WTC11 (cell line): Measurements from ENCODE around the gene SNAP29. TPM values are rescaled to one million over a fixed set of nuclear protein-coding genes. Genes with fewer than 3 reads are reported as not detected.
A peak's percentile ranks its signal among the peaks of the same experiment; 100 is the strongest.

Source experiments
- ATAC-seq: fragments of 200-7000 bp; cut with Tn5 transposase; 2 replicates; pipeline ENCODE4 v1.10.0; 2021; ENCODE audit warnings: mild to moderate bottlenecking, moderate library complexity
- CTCF ChIA-PET: fragments of 300-600 bp; sonication (Branson Sonifier 250); formaldehyde crosslinking; loops from one replicate; lab custom pipeline; 2021; ENCODE audit warnings: antibody characterized with exemption; lab: Charles Lee
- POLR2A ChIA-PET: fragments of 350-600 bp; sonication (Branson Sonifier 250); formaldehyde crosslinking; loops from one replicate; lab custom pipeline; 2021; ENCODE audit warnings: antibody characterized with exemption; lab: Charles Lee
- DNase-seq: peaks from one replicate; pipeline ENCODE4 v3.0.0; 2021; ENCODE audit warnings: low spot score
- H3K27ac Mint-ChIP-seq: 2 replicates; pipeline ENCODE4 v1.8.0; 2021; ENCODE audit warnings: mixed read lengths
- H3K27me3 Mint-ChIP-seq: 2 replicates; pipeline ENCODE4 v1.8.0; 2021; ENCODE audit warnings: low read depth, mild to moderate bottlenecking, moderate library complexity, mixed read lengths
- H3K36me3 Mint-ChIP-seq: 2 replicates; pipeline ENCODE4 v1.8.0; 2021; ENCODE audit warnings: mixed read lengths
- H3K4me1 Mint-ChIP-seq: 2 replicates; pipeline ENCODE4 v1.8.0; 2022; ENCODE audit warnings: mixed read lengths
- H3K4me3 Mint-ChIP-seq: 2 replicates; pipeline ENCODE4 v1.8.0; 2021; ENCODE audit warnings: mild to moderate bottlenecking, moderate library complexity, mixed read lengths
- H3K9me3 Mint-ChIP-seq: 2 replicates; pipeline ENCODE4 v1.8.0; 2021; ENCODE audit warnings: mixed read lengths
- ATF1 ChIP-seq: sonication (generic); formaldehyde crosslinking; IDR thresholded peaks from 2 replicates; pipeline ENCODE4 v1.8.1; 2023; ENCODE audit warnings: mild to moderate bottlenecking, moderate library complexity, missing genetic modification reagents
- CBFB ChIP-seq: sonication (generic); formaldehyde crosslinking; IDR thresholded peaks from 2 replicates; pipeline ENCODE4 v1.8.1; 2022; ENCODE audit warnings: mild to moderate bottlenecking, low read depth, missing genetic modification reagents
- ESRRA ChIP-seq: sonication (generic); formaldehyde crosslinking; IDR thresholded peaks from 2 replicates; pipeline ENCODE4 v1.8.1; 2022; ENCODE audit warnings: mild to moderate bottlenecking, missing genetic modification reagents, borderline replicate concordance
- GTF2I ChIP-seq: fragments of 250-450 bp; sonication (Bioruptor Pico); conservative IDR thresholded peaks from 2 replicates; pipeline ENCODE4 v1.4.0; 2021; ENCODE audit warnings: mild to moderate bottlenecking
- IRF1 ChIP-seq: sonication (generic); formaldehyde crosslinking; IDR thresholded peaks from 2 replicates; pipeline ENCODE4 v1.8.0; 2023; ENCODE audit warnings: missing genetic modification reagents
- IRF2 ChIP-seq: sonication (generic); formaldehyde crosslinking; IDR thresholded peaks from 2 replicates; pipeline ENCODE4 v1.8.0; 2022; ENCODE audit warnings: low read depth, missing genetic modification reagents, borderline replicate concordance
- STAT6 ChIP-seq: sonication (generic); formaldehyde crosslinking; conservative IDR thresholded peaks from 2 replicates; pipeline ENCODE4 v1.8.1; 2023; ENCODE audit warnings: mild to moderate bottlenecking, low read depth, missing genetic modification reagents, moderate library complexity
- TEAD1 ChIP-seq: sonication (generic); formaldehyde crosslinking; IDR thresholded peaks from 2 replicates; pipeline ENCODE4 v1.8.0; 2022; ENCODE audit warnings: mild to moderate bottlenecking, missing genetic modification reagents
- TEAD4 ChIP-seq: sonication (generic); formaldehyde crosslinking; IDR thresholded peaks from 2 replicates; pipeline ENCODE4 v1.8.0; 2022; ENCODE audit warnings: mild to moderate bottlenecking, missing genetic modification reagents
- USF2 ChIP-seq: sonication (generic); formaldehyde crosslinking; IDR thresholded peaks from 2 replicates; pipeline ENCODE4 v1.8.1; 2023; ENCODE audit warnings: mild to moderate bottlenecking, missing genetic modification reagents, moderate library complexity
- ZNF121 ChIP-seq: sonication (generic); formaldehyde crosslinking; IDR thresholded peaks from 2 replicates; pipeline ENCODE4 v1.8.0; 2023; ENCODE audit warnings: missing genetic modification reagents
- ZNF317 ChIP-seq: sonication (generic); formaldehyde crosslinking; IDR thresholded peaks from 2 replicates; pipeline ENCODE4 v1.8.1; 2023; ENCODE audit warnings: low read depth, mild to moderate bottlenecking, moderate library complexity, missing genetic modification reagents, borderline replicate concordance
- ZNF671 ChIP-seq: fragments of 250-450 bp; sonication (Bioruptor Pico); IDR thresholded peaks from 2 replicates; pipeline ENCODE4 v1.8.0; 2021; ENCODE audit warnings: mild to moderate bottlenecking
- total RNA-seq: library from RNA; stranded (reverse); gene quantifications from 3 replicates; pipeline ENCODE4 v1.2.3, GENCODE V29; 2021
- TF ChIP-seq, protein P1 (sequence below): sonication (generic); formaldehyde crosslinking; IDR thresholded peaks from 2 replicates; pipeline ENCODE4 v1.8.0; 2022; ENCODE audit warnings: mild to moderate bottlenecking, missing genetic modification reagents
- TF ChIP-seq, protein P2 (sequence below): sonication (generic); formaldehyde crosslinking; IDR thresholded peaks from 2 replicates; pipeline ENCODE4 v1.8.1; 2023; ENCODE audit warnings: mild to moderate bottlenecking, missing genetic modification reagents
- TF ChIP-seq, protein P3 (sequence below): fragments of 250-450 bp; sonication (Bioruptor Pico); conservative IDR thresholded peaks from 2 replicates; pipeline ENCODE4 v1.9.0; 2021; ENCODE audit warnings: mild to moderate bottlenecking

SNAP29 gene
- total RNA-seq, 1 experiment from 2014 or later: 14.7 TPM

DNA sequence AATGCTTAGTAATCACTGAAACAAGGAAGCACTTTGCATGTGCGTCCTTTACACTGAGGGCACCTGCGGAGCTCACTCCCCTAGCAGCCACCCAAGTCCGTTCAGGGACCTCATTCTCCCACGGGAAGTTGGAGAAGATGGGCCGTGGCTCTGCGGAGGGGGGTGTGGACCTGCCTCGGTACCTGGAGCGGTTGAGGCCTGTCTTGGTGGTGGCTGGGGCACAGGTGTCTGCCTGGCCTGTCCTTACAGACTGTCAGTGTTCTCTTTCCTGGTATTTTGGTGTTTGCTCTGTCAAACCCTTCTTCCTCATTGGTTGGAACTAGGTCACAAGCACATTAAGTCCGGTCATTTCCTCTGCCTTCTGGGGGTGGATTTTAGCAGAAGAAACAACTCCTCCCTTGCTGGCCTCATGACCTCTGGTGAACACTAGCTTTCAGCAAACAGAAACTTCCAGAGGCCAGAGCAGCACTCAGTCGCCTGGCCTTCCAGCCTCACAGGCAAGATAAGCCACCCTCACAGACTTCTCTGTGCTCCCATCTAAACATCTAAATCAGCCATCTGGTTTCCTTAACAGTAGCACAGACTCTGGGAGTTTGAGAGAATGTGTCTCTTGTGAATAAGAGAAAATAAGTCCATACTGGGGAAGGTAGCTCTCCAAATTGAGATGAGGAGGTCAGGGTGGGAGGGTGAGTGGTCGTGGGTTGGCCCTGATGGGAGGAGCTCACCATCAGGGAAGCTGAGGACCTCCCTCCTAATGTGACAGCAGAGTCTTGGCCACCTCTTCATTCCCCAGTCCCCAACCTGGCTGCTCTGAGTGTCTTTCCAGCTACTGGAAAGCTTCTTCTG, 8.6 kb downstream of the SNAP29 start:
- ATAC-seq (no peak), DNase-seq (no peak)
- Mint-ChIP-seq H3K4me3 (no peak overlapping the region), H3K27me3 (no peaks in the 10 kb centered on the region), H3K36me3 (no peaks in the 10 kb centered on the region), H3K4me1 (no peaks in the 10 kb centered on the region), H3K27ac (no peak overlapping the region), H3K9me3 (no peaks in the 10 kb centered on the region)
- TF ChIP-seq IRF1 (no peak), ATF1 (CRISPR knock-in tag) (no peak), TEAD1 (CRISPR knock-in tag) (no peak), USF2 (no peak), ZNF317 (CRISPR knock-in tag) (no peak), ZNF121 (CRISPR knock-in tag) (no peak), STAT6 (CRISPR knock-in tag) (no peak)
- TF ChIP-seq, protein P1, sequence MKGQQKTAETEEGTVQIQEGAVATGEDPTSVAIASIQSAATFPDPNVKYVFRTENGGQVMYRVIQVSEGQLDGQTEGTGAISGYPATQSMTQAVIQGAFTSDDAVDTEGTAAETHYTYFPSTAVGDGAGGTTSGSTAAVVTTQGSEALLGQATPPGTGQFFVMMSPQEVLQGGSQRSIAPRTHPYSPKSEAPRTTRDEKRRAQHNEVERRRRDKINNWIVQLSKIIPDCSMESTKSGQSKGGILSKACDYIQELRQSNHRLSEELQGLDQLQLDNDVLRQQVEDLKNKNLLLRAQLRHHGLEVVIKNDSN: no peak
- TF ChIP-seq, protein P2, sequence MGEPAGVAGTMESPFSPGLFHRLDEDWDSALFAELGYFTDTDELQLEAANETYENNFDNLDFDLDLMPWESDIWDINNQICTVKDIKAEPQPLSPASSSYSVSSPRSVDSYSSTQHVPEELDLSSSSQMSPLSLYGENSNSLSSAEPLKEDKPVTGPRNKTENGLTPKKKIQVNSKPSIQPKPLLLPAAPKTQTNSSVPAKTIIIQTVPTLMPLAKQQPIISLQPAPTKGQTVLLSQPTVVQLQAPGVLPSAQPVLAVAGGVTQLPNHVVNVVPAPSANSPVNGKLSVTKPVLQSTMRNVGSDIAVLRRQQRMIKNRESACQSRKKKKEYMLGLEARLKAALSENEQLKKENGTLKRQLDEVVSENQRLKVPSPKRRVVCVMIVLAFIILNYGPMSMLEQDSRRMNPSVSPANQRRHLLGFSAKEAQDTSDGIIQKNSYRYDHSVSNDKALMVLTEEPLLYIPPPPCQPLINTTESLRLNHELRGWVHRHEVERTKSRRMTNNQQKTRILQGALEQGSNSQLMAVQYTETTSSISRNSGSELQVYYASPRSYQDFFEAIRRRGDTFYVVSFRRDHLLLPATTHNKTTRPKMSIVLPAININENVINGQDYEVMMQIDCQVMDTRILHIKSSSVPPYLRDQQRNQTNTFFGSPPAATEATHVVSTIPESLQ (CRISPR knock-in tag): no peak
- POLR2A ChIA-PET: no interaction called here
- CTCF ChIA-PET: interaction anchor here (0.7 to 4.2 kb wide), 7 partner anchors 8 to 236 kb away, joined by 3 to 19 read pairs (median 5); partner anchors contain the start of genes CRKL, LZTR1, PI4KA and SNAP29

DNA sequence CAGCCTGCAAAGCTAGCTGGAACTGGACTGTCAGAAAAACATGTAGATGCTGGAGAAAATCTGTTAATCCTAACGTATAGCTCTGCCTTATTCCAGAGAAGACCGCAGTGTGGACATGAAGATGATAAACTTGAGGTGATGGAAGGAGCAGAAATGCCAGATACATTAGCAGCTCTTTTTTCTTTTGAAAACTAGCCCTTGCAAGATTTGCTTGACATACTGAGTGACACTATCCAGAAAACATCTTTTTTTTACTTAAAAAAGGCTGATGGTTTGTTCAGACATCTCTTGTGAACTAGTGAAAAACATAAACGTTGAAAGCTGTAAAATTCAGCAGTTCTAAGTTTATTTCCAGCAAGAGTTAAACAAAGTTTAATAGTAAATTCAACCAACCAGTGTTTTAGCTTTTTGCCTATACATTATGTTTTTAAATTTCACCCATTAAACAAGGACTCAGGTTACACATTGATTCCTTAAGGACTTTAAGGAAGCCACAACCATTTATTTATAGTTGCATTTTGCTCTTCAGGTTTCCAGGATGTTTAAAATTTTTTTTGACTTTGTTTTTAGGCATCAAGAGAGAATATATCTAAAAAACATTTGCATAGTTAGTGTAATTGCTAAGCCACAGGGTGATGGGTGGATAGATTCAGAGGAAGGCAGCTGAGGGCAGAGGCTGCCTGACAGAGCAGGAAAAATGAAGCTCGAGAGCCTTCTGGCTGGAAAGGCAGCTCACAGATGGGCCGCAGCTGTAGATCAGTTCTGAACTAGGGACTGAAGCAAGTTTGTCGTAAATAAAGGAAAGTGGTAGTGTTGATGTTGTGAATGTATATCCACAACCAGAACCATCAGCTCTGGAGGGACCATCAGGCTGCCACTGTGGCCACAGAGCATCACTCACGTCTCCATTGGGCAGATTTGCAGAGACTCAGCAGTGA, 9.5 kb downstream of the SNAP29 start:
- DNase-seq (no peak), ATAC-seq (no peak)
- TF ChIP-seq IRF2 (CRISPR knock-in tag) (no peak), CBFB (CRISPR knock-in tag) (no peak), GTF2I (CRISPR knock-in tag) (no peak), ZNF671 (CRISPR knock-in tag) (no peak), ESRRA (no peak), TEAD4 (CRISPR knock-in tag) (no peak)
- TF ChIP-seq, protein P3, sequence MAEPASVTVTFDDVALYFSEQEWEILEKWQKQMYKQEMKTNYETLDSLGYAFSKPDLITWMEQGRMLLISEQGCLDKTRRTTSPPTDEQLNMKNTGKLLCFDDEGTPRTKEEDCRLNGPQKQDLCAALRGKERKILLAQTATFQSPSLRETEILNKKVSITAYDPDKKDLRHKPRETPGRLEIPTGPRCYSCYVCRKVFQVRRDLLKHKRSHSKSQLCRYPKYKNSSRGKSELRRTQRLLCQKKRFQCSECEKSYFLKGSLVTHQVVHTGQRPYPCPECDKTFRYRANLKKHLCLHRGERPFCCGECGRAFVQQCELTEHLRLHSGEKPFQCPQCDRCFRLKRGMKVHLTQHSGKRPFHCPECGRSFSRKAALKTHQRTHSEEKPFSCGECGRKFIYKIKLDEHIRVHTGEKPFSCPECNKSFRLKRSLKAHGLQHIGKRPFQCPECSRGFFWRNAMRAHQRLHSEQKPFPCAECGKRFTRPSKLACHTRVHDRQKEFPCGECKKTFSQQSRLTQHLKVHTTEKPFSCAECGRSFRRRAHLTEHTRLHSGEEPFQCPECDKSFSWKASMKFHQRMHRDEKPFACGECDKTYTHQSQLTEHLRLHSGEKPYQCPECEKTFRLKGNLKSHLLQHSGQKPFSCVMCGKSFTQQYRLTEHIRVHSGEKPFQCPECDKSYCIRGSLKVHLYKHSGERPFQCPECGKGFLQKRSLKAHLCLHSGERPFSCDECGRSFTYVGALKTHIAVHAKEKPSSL: no peak
- POLR2A ChIA-PET: interaction anchor here (0.6 kb wide), 1 partner anchor 688 kb away, joined by 4 read pairs; no protein-coding TSS in a partner anchor
- H3K27ac Mint-ChIP-seq: 0 out of 2 replicates have a peak overlapping the region, but pooled peaks have one; percentile 8
- peaks cover 2% of the 10 kb centered on the region for H3K36me3 Mint-ChIP-seq
- no peaks in the 10 kb centered on the region for H3K9me3 Mint-ChIP-seq
- H3K27me3 Mint-ChIP-seq: no peaks in the 10 kb centered on the region
- H3K4me3 Mint-ChIP-seq: no peak overlapping the region
- H3K4me1 Mint-ChIP-seq: no peaks in the 10 kb centered on the region
- CTCF ChIA-PET: interaction anchor here (0.7 to 4.2 kb wide), 6 partner anchors 9 to 235 kb away, joined by 3 to 19 read pairs (median 6); partner anchors contain the start of genes CRKL, LZTR1, PI4KA and SNAP29
